Small intestine (tissue), 7 donors: ENCODE data around the gene B4GALNT4. TPM values are rescaled to one million over a fixed set of nuclear protein-coding genes. Genes with fewer than 3 reads are reported as not detected.

Experiments
- DNase-seq, 2 donors: peaks; one replicate each; pipeline versions ENCODE4 v3.0.0 to v3.0.0-alpha.2; 2013
- FAIRE-seq: peaks from 2 replicates; lab custom pipeline; 2012; peaks lifted over from hg19 to GRCh38; lab: Jason Lieb, UNC
- H3K27ac ChIP-seq, 3 donors: one replicate each; pipeline ENCODE4 v1.5.1; 2013; ENCODE audit warnings: low read length in 2 of 3, mild to moderate bottlenecking in 2 of 3, control low read depth in 1 of 3, inconsistent platforms in 1 of 3, low read depth in 1 of 3, moderate library complexity in 1 of 3
- H3K27me3 ChIP-seq, 3 donors: one replicate each; pipeline ENCODE4 v1.6.1; 2013; ENCODE audit warnings: low read length in 3 of 3, inconsistent platforms in 1 of 3; ENCODE audit not compliant: control insufficient read depth in 3 of 3, insufficient read depth in 3 of 3
- H3K36me3 ChIP-seq, 3 donors: one replicate each; pipeline ENCODE4 v1.6.1; 2013; ENCODE audit warnings: low read length in 3 of 3, inconsistent platforms in 1 of 3, low read depth in 1 of 3, mild to moderate bottlenecking in 1 of 3, moderate library complexity in 1 of 3; ENCODE audit not compliant: control insufficient read depth in 3 of 3, insufficient read depth in 2 of 3
- H3K4me1 ChIP-seq, 3 donors: one replicate each; pipeline ENCODE4 v1.6.1; 2013; ENCODE audit warnings: low read length in 2 of 3, inconsistent platforms in 1 of 3, low read depth in 1 of 3, mild to moderate bottlenecking in 1 of 3, moderate library complexity in 1 of 3; ENCODE audit not compliant: control insufficient read depth in 3 of 3, insufficient read depth in 2 of 3
- H3K4me3 ChIP-seq, 3 donors: one replicate each; pipeline ENCODE4 v1.5.1; 2013; ENCODE audit warnings: low read length in 3 of 3, control low read depth in 1 of 3, inconsistent platforms in 1 of 3, low read depth in 1 of 3, mild to moderate bottlenecking in 1 of 3, moderate library complexity in 1 of 3
- H3K9me3 ChIP-seq, 2 donors: one replicate each; pipeline ENCODE4 v1.6.1; 2013; ENCODE audit warnings: low read depth in 1 of 2, low read length in 1 of 2; ENCODE audit not compliant: control insufficient read depth in 2 of 2, insufficient read depth in 1 of 2
- WGBS, 3 donors: extraction: QIAGEN DNeasy Blood & Tissue Kit; methylation state at CpG; one replicate each; pipeline ENCODE4 v1.1.7; 2013; 5-methylcytosine and 5-hydroxymethylcytosine counted together
- polyA plus RNA-seq, 4 donors: library from polyadenylated mRNA; stranded (reverse) in 3 of 4; unstranded in 1 of 4; fragments of 200-250 nt in 3 of 4; fragments of 120-200 nt in 1 of 4; gene quantifications; one replicate each; pipeline versions ENCODE4 v1.2.1 to v1.2.3, GENCODE V29; 2013
- donor health status: healthy with polysubstance abuse.
- donor health status: control.
- donor health status: control.
- donor health status: Bipolar disorder and iron deficiency.
- donor health status: healthy.

The B4GALNT4 gene
- polyA plus RNA-seq, 4 donors = 4.5 to 23.8 (median 7.5) TPM

DNA sequence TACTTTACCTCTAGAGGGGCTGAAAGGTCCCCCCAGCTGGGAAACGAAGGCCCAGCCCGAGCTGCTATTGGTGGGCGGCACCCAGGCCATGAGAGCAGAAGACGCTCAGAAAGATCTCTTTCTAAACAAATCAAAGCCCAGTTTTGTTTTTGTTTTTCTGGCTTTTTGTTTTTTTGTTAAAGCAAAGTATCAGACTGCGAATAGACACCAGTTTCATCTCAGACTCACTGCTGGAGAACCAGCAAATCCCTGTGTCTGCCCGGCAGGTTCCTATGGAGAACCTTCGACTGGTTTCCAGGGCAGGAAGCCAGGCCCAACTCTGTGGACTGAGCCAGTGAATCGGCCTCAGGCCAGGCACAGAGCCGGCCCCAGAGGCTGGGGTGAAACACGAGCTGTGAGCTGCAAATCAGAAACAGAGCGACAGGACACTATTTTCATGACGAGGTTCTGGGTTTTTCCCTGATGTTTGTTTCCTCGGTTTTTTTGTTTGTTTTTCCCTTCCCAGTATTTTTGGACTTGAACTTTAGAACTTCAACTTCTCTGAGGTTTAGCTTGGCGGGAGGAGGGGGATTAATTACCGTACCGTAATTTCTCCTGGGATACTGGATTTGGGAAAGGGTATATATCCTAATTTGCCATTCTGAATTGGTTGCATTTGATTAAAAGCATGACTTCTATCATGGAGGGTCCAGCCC is 16.0 kb upstream of the B4GALNT4 start:
- FAIRE-seq (no peak), DNase-seq (peak in 1 of 2 donors; percentile 59)
- Histone ChIP-seq H3K27me3 (no peaks in the 10 kb centered on the region), H3K27ac (peak overlapping the region in 2 of 3 donors; percentile 72 to 90), H3K9me3 (no peaks in the 10 kb centered on the region), H3K4me3 (no peak overlapping the region), H3K36me3 (no peaks in the 10 kb centered on the region), H3K4me1 (peaks cover 0 to 44% (median 5%) of the 10 kb centered on the region in 3 donors)
- WGBS, 3 donors = 23 to 32% (median 29%) methylated on average over 16 of the region's 16 CpGs

DNA sequence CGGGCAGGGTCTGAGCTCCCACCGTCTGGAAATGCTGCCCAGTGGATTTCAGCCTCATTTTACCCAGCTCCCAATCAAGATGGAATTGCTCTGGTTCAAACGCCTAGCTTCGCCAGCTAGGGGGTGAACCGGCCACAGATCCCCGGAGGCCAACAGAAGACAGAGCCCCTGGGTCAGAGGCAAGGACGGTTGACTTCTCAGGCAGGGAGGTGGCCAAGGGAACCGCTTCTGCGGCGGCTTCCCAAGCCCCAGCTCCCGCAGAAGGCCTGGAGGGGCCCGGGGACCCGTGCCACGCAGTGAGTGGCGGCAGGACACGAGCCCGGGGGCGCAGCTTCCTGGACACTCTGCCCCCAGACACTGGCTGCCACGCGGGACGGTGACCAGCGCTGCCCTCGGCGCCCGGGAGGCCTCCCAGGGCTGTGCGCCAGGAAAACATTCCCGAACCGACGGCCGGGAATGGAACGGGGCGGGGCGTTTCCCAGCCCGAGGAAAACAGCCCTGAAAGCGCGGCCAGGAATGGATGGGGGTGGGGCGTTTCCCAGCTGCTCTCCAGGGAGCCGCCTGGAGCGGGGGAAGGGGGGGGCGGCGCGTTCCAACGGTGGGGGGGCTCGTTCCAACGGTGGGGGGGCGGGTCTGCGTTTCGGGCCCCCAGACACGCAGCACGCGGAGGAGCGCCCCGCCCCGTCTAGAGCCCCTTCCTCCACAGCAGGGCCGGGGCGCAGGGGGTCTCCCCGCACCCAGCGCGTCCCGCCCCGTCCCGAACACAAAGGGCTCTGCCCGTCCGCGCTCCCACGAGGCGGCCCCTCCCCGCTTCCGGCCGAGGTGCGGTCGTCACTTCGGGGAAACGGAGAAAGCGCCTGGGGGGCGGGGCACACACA is 13.5 kb upstream of the B4GALNT4 start:
- DNase-seq (peak; percentile 83 to 96), FAIRE-seq (no peak)
- H3K4me3 ChIP-seq = peak overlapping the region; percentile 37 to 41 (median 41)
- WGBS, 3 donors = 3 to 8% (median 7%) methylated on average over 35 to 76 of the region's 76 CpGs
- H3K4me1 ChIP-seq = peaks cover 0 to 30% (median 5%) of the 10 kb centered on the region in 3 donors
- peaks cover 0 to 2% (median 0%) of the 10 kb centered on the region in 3 donors for H3K27me3 ChIP-seq
- H3K9me3 ChIP-seq = peaks cover 0 to 9% of the 10 kb centered on the region in 2 donors
- peak overlapping the region; percentile 82 to 93 (median 91) for H3K27ac ChIP-seq
- H3K36me3 ChIP-seq = no peaks in the 10 kb centered on the region

DNA sequence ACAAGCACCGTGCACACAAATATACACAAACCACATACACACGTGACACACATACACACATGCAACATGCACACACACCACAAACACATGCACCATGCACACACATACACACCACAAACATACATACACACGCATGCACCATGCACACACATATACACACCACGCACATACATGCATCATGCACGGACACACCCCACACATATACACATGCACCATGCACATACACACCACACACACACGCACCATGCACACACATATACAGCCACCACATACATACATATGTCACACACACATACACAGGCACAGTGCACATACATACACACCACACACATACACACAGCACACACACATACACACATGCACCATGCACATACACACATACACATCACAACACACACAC is 12.7 kb upstream of the B4GALNT4 start:
- no peak for DNase-seq
- Histone ChIP-seq H3K27me3 (peaks cover 0 to 4% (median 0%) of the 10 kb centered on the region in 3 donors), H3K36me3 (no peaks in the 10 kb centered on the region), H3K4me3 (no peak overlapping the region), H3K27ac (no peak overlapping the region), H3K4me1 (peaks cover 0 to 24% (median 5%) of the 10 kb centered on the region in 3 donors), H3K9me3 (peaks cover 0 to 17% of the 10 kb centered on the region in 2 donors)
- FAIRE-seq = no peak
- WGBS, 3 donors = 78 to 81% (median 78%) methylated on average over 6 of the region's 6 CpGs

DNA sequence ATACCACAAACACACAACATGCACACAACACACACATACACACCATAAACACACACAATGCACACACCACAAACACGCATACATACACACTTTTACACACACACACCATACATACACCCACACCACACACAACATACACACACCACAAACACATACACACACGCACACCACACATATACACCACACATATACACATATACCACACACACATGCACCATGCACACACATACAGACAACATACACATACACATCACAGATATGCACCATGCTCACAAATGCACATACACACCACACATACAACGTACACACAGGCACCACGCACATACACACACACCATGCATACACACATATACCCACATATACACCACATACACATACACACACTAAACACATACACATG is 11.7 kb upstream of the B4GALNT4 start:
- H3K27ac ChIP-seq = no peak overlapping the region
- 85 to 94% (median 88%) methylated on average over 4 of the region's 4 CpGs for WGBS, 3 donors
- no peak overlapping the region for H3K4me3 ChIP-seq
- H3K9me3 ChIP-seq = peaks cover 0 to 22% of the 10 kb centered on the region in 2 donors
- no peak for DNase-seq
- no peak for FAIRE-seq
- peaks cover 0 to 24% (median 5%) of the 10 kb centered on the region in 3 donors for H3K4me1 ChIP-seq
- peaks cover 0 to 4% (median 0%) of the 10 kb centered on the region in 3 donors for H3K27me3 ChIP-seq
- H3K36me3 ChIP-seq = no peaks in the 10 kb centered on the region

DNA sequence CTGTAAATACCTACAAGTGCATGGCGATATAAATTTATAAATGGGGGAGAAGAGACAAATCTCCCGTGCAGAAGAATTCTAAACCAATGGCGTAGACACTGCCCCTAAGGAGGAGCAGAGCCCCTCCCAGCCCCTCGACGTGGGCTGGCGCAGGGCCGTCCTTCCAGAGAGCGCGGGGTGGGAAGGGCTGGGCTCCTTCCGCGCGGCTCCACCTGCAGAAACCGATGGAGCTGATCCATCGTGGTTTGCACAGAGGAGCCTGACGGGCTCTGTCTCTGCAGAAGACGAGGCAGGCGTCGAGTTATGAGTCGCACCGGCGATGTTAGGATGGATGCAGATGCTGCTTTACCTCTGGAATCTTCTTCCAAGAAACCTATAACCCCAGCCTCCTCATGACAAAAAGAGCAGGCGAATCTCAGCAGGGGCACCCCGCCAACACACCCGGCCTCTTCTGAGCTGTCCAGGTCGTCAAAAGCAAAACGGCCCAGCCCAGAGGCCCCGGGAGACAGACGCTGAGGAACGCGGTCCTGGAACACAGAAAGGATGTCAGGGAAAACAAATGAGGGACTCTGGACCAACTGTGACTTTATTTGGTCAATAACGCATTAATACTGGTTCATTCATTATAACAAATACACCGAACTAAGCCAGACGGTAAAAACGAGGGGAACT is 11.0 kb upstream of the B4GALNT4 start:
- Histone ChIP-seq H3K36me3 (no peaks in the 10 kb centered on the region), H3K27ac (no peak overlapping the region), H3K4me1 (peaks cover 0 to 17% (median 3%) of the 10 kb centered on the region in 3 donors), H3K9me3 (peaks cover 0 to 23% of the 10 kb centered on the region in 2 donors), H3K27me3 (peaks cover 0 to 4% (median 0%) of the 10 kb centered on the region in 3 donors), H3K4me3 (no peak overlapping the region)
- no peak for FAIRE-seq
- WGBS, 3 donors = 57 to 78% (median 62%) methylated on average over 34 of the region's 34 CpGs
- no peak for DNase-seq

DNA sequence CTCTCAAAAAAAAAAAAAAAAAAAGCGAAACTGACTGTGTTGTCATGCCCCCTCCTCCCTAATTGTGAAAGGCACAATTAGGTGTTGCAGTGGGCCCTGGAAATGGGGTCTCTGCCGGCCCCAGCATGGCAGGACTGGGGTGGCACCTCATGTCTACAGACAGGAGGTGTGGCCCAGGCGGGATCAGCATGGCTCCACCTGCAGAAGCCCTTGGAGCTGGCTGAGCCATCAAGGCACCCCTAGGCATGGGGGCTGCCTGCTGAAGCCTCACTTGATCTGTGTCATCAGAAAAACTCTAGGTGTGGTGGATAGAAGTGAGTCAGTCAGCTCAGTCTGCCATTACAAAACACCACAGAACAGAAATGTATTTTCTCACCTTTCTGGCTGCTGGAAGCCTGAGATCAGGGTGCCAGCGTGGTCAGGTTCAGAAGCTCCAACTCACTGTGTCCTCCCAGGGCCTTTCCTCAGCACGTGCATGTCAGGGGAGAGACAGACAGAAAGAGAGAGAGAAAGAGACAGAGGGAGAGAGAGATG is 10.1 kb upstream of the B4GALNT4 start:
- DNase-seq (no peak), FAIRE-seq (no peak)
- Histone ChIP-seq H3K27me3 (peaks cover 0 to 4% (median 0%) of the 10 kb centered on the region in 3 donors), H3K4me1 (peaks cover 0 to 8% (median 3%) of the 10 kb centered on the region in 3 donors), H3K27ac (no peak overlapping the region), H3K4me3 (no peak overlapping the region), H3K9me3 (peaks cover 0 to 23% of the 10 kb centered on the region in 2 donors), H3K36me3 (no peaks in the 10 kb centered on the region)
- WGBS, 3 donors = 65 to 83% (median 80%) methylated on average over 4 to 5 of the region's 5 CpGs

DNA sequence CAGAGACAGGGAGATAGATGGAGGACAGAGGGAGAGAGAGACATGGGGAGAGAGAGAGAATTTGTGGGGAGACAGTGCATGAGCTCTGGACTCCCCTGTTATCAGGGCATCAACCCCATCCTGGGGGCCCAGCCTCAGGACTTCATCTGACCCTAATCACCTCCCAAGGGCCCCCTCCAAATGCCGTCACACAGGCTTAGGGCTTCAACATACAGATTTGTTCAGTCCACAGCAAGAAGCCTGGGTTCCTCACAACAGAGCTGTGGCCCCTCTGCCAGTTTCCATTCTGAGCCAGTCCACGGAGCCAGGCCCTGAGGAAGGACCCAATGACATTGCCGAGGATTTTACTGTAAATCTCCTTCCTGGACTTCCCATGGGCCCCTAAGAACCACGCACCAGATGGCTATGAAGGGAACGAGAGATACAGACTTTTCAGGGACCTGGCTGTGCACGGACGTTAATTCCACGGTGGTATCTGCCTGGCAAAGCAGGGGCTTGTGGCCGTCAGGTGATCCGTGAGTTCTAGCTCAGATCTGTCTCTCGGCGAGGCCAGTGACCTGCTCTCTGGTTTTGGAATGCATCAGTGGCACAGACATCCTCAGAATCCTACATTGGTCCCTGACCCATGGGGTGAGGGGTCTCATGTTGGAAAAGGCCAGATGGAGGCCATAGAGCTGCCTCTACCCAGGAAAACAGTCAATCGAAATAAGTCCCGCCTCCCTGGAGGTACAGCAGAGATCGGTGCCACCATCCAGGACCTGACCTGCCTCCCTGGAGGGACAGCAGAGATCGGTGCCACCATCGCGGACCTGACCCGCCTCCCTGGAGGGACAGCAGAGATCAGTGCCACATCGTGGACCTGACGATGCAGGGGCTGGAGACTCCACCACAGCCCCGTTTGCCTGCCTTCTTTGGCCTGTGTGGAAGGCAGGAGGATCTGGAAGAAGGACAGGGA is 8.7 kb upstream of the B4GALNT4 start:
- no peak overlapping the region for H3K27ac ChIP-seq
- FAIRE-seq (no peak), DNase-seq (no peak)
- 80 to 85% (median 83%) methylated on average over 22 of the region's 22 CpGs for WGBS, 3 donors
- H3K4me3 ChIP-seq = no peak overlapping the region
- peaks cover 0 to 6% (median 0%) of the 10 kb centered on the region in 3 donors for H3K27me3 ChIP-seq
- no peaks in the 10 kb centered on the region for H3K36me3 ChIP-seq
- peaks cover 0 to 2% (median 0%) of the 10 kb centered on the region in 3 donors for H3K4me1 ChIP-seq
- H3K9me3 ChIP-seq = peaks cover 0 to 23% of the 10 kb centered on the region in 2 donors
